HG03095 (cell line): ENCODE results near the gene POLR3H.
"Not testable (repeated sequence)": the region's sequence is repeated elsewhere in the genome, so short reads cannot be mapped to it uniquely, and the experiment has no call there.

Experiments
- ATAC-seq: cut with Tn5 transposase; IDR thresholded peaks from one replicate; pipeline ENCODE4 v1.9.1; 2021; ENCODE audit warnings: moderate library complexity; ENCODE audit not compliant: unreplicated experiment

The POLR3H gene

DNA sequence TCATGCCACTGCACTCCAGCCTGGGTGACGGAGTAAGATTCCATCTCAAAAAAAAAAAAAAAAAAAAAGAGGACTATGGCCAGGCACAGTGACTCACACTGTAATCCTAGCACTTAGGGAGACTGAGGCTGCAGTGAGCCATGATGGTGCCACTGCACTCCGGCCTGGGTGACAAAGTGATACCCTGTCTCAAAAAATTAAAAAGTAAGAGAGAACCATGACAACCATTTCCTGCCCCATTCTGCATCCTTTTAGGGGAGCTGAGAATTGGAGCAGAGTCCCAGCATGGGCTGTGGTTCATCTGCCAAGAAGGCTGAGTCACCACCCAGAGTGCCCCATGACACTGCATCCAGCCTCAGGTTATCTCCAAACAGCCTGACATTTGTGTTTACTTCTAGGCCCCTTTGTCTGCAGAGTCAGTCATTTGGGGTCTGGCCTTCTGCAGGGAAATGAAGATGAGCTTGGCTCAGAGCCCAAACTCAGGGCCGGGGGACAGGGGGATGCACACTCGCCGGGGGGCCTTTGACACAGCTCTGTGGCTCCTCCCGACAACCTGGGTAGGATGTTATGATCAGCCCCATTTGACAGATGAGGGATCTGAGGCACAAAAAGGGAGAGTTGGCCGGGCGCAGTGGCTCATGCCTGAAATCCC is 21.3 kb upstream of the POLR3H start:
- no peak for ATAC-seq

DNA sequence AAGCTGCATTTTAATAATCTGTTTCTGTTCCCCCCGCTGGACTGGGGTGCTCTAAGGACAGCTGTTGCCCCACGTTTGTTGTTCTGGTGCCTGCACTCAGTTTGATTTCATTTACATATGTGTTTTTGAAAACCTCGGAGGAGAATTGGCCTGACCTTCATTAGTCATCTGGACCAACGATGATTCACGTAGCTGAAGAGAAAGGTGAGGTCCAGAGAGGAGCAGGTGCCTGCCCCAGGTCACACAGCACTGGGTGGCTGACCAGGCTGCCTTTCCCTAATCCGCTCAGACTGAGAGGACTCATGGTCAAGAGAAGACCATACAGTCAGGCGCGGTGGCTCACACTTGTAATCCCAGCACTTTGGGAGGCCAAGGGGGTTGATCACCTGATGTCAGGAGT is 20.3 kb upstream of the POLR3H start:
- ATAC-seq: no peak

DNA sequence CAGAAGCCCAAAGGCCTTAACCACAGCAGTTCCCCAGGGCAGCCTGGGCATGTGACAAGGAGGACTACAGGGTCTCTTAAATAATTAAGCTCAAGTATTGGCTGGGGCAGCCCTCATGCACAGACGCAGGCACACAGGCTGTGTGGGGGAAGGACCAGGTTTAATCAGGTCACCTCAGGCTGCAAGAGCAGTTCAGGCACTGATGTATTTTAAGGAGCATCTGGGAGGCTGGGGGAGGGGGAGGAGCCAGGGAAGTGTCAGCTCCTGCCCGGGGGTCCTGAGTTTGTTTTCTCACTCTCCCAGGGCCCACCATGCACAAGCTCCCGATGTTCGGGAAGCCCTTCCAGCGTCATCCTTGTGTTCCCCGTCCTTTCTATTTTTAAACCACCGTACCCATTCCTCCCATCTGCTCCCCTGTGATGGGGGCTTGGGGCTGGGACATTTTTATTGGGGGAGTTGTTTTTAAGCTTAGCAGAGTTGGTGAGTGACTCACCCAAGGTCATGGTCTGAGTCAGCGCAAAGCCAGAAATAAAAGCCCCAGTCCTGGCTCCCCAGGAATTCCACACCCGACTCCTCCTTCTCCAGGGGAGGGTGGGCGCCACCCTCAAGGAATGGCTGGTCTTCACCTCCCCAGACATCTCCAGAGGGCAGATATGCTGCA is 18.9 kb upstream of the POLR3H start:
- no peak for ATAC-seq

DNA sequence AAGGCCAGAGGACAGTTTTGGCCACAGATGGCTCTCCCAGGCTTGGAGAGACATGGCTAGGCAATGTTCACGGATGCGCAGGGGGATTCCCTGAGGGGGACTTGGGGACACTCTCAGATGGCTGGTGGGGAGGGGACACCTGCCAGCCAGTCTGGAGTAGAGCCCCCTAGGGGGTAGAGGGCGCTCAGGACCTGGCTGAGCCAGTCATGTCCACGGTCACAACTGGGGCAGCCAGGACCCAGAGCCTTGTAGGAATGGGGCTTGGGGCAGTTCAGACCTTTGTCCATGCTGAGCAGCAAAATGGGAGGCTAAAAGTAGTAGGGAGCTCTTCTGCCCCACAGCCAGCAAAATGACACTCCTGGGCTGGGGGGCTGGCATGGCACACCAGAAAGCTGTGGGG is 18.2 kb upstream of the POLR3H start:
- no peak for ATAC-seq

DNA sequence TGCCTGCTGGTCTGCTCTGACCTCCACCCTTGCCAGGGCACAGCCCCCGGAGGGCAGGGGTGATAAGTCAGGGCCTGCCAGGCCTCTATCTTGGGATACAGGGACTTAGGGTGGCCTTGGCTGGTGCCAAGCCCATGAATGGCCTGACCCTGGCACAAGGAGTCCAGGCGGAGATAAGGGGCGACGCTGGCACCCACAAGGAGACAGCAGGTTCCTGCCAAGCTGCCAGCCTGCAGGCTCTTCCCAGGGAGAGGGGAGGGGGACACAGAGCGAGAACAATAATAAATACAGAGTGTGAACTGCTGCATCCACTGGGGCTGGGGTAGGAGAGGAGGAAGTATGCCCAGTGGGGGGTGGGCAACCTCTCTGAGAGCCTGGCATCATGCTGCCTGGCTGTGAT is 17.5 kb upstream of the POLR3H start:
- ATAC-seq: no peak

DNA sequence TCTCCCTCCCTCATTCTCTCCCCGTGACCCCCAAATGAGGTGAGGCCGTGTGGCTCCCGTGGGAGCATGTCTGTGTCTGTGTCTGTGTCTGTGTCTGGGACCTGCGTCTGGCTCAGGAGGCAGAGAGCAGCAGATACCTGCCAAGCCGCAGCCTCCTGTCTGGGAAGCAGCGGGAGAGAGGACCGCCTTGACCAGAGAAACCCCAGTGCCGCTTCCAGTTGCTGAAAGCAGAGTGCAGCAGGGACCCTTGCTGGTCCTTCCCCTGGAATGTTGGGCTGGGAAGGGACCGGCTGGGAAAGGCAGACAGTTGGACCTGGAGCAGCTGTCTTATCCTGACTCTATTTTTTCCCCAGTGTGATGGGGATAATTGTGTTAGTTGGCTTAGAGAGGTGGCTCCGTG is 17.1 kb upstream of the POLR3H start:
- no peak for ATAC-seq

DNA sequence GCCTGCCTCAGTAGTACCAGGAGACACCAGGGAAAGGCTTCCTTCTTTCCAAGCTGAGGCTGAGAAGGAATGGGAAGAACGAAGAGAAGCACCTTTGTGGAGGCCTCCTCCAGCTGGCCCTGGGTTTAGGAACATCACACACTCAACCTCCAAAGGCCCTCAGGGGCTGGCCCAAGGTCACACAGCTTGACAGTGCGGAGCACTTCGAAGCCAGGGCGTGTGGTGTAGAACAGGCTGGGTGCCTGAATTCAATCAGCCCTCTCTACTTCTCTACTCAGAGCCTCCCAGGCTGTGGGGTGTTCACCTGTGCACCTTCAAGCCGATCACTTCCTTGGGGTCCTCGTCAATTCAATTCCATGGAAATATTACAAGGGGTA is 15.8 kb upstream of the POLR3H start:
- ATAC-seq: no peak

DNA sequence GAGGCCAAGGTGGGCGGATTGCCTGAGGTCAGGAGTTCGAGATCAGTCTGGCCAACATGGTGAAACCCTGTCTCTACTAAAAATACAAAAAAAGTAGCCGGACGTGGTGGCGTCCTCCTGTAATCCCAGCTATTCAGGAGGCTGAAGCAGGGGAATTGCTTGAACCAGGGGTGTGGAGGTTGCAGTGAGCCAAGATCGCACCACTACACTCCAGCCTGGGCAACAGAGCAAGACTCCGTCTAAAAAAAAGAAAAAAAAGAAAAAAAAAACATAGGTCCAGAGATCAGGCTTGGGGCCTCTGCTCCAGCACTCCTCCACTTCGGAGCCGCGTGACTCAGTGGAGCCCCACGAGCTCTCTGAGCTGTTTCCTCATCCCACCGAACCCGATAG is 14.0 kb upstream of the POLR3H start:
- ATAC-seq: not testable (repeated sequence)

DNA sequence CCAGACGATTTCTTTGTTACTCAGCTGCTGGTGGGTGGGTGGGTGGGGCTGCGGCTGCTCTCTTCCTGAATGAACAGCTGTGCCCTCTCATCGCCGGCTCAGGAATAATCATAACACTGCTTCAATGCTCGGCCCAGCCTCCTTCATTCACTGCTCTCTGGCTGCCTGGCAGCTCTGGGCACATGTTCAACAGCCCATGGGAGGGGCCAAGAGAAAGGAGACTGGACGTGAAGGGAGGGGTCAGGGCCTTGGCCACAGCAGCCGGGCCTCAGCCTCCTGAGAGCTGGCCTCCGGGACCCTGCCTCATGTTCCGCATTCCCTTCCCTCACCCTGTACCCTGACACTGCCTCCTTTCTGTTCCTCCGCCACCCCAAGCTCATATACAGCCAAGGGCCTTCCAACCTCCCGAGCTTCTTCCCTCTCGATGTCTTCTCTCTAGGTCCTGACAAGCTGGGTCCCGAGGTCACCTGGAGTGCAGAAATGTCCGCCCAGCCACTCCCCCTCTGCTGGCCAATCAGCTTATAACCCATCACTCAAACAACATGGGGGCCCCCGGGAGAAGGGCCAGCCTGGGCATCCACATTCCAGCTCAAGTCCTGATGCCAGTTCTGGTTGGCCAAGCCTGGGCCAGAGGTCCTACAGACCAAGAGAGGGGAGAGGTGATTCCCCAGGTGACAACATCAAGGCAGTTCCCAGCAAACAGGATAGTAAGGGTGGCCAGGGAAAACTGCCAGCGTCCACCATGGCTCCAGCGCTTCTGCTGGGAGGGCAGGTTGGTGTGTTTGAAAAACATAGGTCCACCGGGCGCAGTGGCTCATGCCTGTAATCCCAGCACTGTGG is 13.4 kb upstream of the POLR3H start:
- ATAC-seq: no peak

DNA sequence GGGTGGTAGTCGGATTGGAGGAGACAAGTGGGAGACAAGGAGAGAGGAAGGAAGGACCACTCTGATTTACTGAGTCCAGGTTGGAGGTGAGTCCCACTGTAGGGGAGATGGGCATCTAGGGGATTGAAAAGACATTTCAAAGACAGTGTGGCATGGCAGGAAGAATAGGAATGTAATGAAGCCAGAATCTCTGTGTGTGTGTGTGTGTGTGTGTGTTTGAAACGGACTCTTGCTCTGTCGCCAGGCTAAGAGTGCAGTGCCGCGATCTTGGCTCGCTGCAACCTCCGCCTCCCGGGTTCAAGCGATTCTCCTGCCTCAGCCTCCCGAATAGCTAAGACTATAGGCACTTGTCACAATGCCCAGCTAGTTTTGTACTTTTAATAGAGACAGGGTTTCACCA is 12.3 kb upstream of the POLR3H start:
- no peak for ATAC-seq

DNA sequence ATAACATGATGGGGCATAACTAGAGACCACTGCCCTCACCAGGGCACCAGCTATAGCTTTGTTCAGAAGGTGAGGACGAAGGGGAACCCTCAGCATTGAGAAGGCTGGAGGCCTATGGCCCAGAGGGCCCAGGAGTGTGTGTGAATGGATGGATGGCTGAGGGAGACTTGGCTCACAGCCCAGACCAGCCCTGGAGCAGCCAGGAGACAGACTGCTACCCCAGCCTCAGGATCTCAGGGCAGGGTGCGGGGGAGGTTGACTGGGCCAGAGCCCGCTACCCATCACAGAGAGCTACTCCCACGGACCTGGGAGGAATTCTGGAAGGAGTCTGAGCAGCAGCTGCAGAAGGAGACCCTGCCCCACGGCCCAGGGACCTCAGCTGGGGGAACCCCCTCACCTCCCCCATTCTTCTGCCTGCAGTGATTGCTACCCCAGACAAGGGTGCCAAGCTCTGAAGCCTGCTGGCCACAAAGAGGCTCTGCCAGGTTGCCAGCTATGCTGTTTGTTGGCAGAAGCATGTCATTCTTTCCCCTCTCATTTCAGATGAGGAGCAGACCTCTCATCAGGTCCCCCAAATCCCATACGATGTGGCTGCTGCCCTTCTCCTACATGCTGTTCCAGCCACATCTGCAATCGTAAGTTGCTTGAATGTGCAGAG is 11.2 kb upstream of the POLR3H start:
- ATAC-seq: no peak

DNA sequence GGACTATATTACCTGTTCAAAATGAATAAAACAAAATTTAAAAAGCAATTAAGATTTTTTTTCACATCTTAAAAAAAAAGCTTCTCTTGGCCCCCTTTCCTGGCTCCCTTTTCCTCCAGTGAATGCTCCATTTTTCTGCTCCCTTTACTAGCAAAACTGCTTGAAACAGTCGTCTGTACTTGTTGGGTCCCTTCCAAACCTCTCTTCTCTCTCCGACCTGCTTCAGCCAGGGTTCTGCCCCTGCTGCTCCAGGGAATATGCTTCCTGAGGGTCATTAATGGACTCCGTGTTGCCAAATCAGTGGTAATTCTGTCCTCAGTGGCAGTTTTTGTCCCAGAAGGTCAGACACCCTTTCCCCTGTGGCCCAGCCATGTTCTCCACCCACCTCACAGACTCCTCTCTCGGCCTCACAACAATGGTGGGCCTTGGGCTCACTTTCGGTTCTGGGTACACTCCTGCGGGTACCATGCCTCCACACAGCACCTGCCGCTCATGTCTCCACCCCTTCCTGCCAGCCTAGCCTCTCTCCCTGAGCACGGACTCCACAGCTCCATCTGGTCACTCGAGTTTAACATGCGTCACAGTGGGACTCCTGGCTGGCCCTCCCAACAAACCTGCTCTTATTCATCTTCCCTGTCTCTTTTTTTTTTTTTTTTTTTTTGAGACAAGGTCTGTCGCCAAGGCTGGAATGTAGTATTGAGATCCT is 7.8 kb upstream of the POLR3H start:
- ATAC-seq: no peak

DNA sequence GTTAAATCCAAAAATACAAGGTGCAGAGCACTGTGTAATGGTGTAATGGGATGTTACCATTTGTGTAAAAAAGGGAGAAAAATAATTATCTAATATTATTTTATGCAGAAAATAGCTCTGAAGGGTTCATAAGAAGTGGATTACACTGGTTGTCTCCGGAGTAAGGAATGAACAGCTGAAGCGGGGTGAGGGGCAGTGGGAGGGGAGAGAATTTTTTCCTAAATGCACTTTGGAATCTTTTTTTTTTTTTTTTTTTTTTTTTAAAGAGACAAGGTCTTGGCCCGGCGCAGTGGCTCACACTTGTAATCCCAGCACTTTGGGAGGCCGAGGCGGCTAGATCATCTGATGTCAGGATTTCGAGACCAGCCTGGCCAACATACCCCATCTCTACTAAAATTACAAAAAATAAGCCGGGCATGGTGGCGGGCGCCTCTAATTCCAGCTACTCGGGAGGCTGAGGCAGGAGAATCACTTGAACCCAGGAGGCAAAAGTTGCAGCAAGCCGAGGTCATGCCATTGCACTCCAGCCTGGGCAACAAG is 6.8 kb upstream of the POLR3H start:
- ATAC-seq: no peak

DNA sequence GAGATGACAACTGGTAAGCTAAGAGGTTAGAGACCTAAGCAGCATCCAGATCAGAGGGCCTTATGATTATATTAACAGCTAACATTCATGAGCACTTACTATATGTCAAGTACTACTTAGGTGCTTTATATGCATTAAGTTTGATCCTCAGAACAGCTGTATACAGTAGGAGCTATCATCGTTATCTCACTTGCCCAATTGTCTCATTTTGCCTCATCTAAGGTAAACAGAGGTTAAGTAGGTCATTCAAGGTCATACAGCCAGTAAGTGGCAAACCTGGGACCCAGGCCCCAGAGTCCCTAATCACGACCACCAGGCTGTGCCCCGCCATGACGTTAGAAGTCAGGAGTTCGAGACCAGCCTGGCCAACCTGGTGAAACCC is 4.6 kb upstream of the POLR3H start:
- ATAC-seq: no peak

DNA sequence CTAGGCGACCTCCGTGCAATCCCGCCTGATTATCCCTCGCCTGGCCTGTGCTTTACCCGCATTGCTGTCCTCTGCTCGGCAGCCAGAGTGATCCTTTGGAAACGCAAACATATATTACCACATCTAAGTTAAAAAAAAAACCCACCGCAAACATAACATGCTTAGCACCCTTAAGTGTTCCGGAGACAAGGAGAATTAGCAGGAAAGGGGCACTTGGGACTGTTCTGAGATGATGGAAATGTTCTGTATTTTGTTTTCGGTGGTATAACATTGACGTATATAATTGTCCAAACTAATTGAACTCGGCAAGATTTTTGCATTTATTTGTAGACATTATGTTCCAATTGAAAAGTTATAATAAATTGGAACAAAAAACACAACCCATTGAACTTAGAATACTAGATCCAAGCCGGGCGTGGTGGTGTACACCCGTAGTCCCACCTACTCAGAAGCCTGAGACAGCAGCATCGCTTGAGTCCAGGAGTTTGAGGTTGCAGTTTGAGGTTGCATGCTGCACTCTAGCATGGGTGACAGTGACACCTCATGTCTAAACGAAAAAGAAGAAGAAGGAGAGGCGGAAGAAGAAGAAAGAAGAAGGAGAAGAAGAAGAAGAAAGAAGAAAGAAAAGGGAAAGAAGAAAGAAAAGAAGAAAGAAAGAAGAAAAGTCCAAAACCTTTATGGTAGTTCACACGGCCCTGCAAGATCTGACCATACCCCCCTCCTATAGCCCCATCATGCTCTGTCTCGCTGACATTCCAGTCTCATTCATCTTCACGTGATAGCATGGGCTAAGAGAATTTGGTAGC is 604 bp upstream of the POLR3H start:
- ATAC-seq: no peak

DNA sequence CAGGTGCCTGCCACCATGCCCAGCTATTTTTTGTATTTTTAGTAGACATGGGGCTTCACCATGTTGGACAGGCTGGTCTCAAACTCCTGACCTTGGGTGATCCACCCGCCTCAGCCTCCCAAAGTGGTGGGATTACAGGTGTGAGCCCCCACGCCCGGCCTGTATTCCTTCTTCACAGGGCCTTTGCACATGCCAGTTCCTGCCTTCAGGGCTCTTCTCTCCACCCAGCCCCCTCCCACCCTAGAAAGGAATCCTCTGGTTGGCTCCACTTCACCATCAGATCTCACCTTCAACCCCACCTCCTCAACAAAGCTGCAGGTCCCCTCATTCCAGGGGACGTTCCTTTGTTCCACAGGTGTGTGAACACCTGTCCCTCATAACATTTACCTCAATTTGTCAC is 2.0 kb downstream of the POLR3H start:
- ATAC-seq: no peak

DNA sequence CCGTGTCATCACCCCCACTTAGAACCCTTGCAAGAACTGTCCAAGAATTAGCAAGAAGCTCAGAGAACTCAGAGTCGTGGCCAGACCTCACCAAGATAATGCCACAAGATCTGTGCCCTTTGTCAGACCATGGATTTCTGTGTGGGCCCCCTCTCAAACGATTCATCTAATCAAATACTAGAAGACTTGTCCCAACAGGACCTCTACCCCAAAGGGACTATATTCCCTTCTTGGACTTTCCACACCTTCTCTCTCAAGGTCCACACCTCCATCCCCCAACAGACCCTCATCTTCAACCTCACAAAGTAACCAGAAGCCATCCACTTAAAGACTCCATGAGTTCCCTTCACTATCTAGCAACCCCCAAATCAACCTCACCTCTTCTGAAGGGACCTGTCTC is 2.8 kb downstream of the POLR3H start:
- no peak for ATAC-seq

DNA sequence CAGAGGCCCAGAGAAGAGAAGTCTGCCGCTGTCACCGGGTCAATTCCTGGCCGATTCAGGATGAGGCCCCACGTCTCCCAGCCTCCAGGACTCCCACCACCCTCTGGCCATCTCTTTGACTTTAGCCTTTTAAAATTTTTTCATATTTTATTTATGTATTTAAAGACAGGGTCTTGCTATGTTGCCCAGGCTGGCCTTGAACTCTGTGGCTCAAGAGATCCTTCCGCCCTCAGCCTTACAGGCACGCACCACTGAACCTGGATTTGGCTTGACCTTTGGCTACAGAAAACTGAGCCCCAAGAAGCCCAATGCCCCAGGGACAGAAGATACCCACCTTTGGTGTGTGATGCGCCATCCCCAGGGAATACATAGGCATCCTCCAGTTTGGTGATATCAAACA is 3.9 kb downstream of the POLR3H start:
- no peak for ATAC-seq

DNA sequence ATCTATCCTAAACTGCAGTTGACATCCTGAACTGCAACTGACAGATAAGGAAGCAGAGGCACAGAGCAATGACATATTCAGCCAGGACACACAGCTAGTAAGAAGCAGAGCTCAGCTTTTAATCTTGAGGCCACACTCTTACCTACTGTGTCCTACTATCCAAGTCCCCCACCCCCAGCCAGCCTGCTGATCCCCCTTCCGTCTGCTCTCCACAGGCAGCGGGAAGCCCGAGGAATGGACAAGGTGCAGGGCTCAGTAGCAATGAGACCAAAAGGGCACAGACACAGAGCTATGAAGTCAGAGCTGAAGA is 4.3 kb downstream of the POLR3H start:
- ATAC-seq: no peak
